Osteocyte (in vitro differentiated cells): Measurements from ENCODE around the gene AP2B1. TPM values are rescaled to one million over a fixed set of nuclear protein-coding genes. Genes with fewer than 3 reads are reported as not detected.
A peak's percentile ranks its signal among the peaks of the same experiment; 100 is the strongest.

Experiments
- DNase-seq: peaks from one replicate; pipeline ENCODE4 v3.0.0; 2021; ENCODE audit warnings: mixed read lengths; ENCODE audit not compliant: unreplicated experiment; ENCODE audit errors: extremely low spot score
- H3K27ac Mint-ChIP-seq: one replicate; pipeline ENCODE4 v1.8.0; 2021; ENCODE audit warnings: mild to moderate bottlenecking, mixed read lengths; ENCODE audit not compliant: unreplicated experiment
- H3K27me3 Mint-ChIP-seq: one replicate; pipeline ENCODE4 v1.8.0; 2021; ENCODE audit warnings: mixed read lengths; ENCODE audit not compliant: unreplicated experiment
- H3K36me3 Mint-ChIP-seq: one replicate; pipeline ENCODE4 v1.8.0; 2021; ENCODE audit warnings: mixed read lengths; ENCODE audit not compliant: unreplicated experiment
- H3K4me1 Mint-ChIP-seq: one replicate; pipeline ENCODE4 v1.8.0; 2021; ENCODE audit warnings: mixed read lengths; ENCODE audit not compliant: unreplicated experiment
- H3K4me3 Mint-ChIP-seq: one replicate; pipeline ENCODE4 v1.8.0; 2021; ENCODE audit warnings: mild to moderate bottlenecking, moderate library complexity, mixed read lengths; ENCODE audit not compliant: unreplicated experiment
- H3K9me3 Mint-ChIP-seq: one replicate; pipeline ENCODE4 v1.8.0; 2021; ENCODE audit warnings: mixed read lengths; ENCODE audit not compliant: unreplicated experiment
- total RNA-seq: library from RNA; stranded (reverse); gene quantifications from 2 replicates; pipeline ENCODE4 v1.2.1, GENCODE V29; 2021
- TF ChIP-seq, protein P1 (sequence below): fragments of 200-600 bp; sonication (generic); IDR thresholded peaks from 2 replicates; pipeline ENCODE4 v1.5.0; 2021; ENCODE audit warnings: antibody characterized with exemption, mild to moderate bottlenecking, moderate library complexity

The AP2B1 gene
- total RNA-seq, 1 donor from 2014 or later: 201 TPM

- H3K4me1 Mint-ChIP-seq: peaks cover 15% of the 10 kb centered on the region
- no peak overlapping the region for H3K4me3 Mint-ChIP-seq
- H3K36me3 Mint-ChIP-seq: peaks cover 42% of the 10 kb centered on the region
- no peak overlapping the region for H3K27ac Mint-ChIP-seq
- no peaks in the 10 kb centered on the region for H3K27me3 Mint-ChIP-seq
- TF ChIP-seq, protein P1, sequence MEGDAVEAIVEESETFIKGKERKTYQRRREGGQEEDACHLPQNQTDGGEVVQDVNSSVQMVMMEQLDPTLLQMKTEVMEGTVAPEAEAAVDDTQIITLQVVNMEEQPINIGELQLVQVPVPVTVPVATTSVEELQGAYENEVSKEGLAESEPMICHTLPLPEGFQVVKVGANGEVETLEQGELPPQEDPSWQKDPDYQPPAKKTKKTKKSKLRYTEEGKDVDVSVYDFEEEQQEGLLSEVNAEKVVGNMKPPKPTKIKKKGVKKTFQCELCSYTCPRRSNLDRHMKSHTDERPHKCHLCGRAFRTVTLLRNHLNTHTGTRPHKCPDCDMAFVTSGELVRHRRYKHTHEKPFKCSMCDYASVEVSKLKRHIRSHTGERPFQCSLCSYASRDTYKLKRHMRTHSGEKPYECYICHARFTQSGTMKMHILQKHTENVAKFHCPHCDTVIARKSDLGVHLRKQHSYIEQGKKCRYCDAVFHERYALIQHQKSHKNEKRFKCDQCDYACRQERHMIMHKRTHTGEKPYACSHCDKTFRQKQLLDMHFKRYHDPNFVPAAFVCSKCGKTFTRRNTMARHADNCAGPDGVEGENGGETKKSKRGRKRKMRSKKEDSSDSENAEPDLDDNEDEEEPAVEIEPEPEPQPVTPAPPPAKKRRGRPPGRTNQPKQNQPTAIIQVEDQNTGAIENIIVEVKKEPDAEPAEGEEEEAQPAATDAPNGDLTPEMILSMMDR: no peak
- peaks cover 5% of the 10 kb centered on the region for H3K9me3 Mint-ChIP-seq
- DNase-seq: no peak
These were observed 105.5 kb downstream of the AP2B1 start for GRCh38 chr17:35692512-35693210.

DNA sequence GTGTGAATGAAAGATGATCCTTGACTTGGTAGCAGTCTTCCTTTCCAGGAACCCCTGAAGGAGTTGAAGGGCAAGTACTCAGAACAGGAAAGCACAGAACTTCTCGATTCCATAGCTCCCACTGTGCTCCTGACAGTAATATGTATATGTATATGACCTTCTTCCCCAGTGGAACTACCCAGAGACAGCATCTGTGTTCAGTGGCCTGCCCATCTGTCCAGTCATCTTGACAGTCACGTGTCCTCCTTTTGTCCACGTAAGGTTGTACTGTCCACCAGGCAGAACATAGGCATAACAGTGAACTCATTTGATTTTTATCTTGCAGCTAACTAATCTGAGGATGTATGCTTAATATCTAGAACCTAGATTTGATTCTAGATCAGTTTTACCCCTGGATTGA is 106.5 kb downstream of the AP2B1 start:
- Mint-ChIP-seq H3K27me3 (no peaks in the 10 kb centered on the region), H3K9me3 (peaks cover 5% of the 10 kb centered on the region), H3K36me3 (peaks cover 32% of the 10 kb centered on the region), H3K4me1 (peaks cover 18% of the 10 kb centered on the region), H3K27ac (peak overlapping the region; percentile 50), H3K4me3 (no peak overlapping the region)
- TF ChIP-seq, protein P1: no peak
- no peak for DNase-seq

- DNase-seq: no peak
- Mint-ChIP-seq H3K4me3 (no peak overlapping the region), H3K27ac (no peak overlapping the region), H3K27me3 (no peaks in the 10 kb centered on the region), H3K9me3 (peaks cover 3% of the 10 kb centered on the region), H3K4me1 (peaks cover 18% of the 10 kb centered on the region), H3K36me3 (peaks cover 26% of the 10 kb centered on the region)
- TF ChIP-seq, protein P1: no peak
These were observed 107.8 kb downstream of the AP2B1 start for GRCh38 chr17:35694906-35695305.

DNA sequence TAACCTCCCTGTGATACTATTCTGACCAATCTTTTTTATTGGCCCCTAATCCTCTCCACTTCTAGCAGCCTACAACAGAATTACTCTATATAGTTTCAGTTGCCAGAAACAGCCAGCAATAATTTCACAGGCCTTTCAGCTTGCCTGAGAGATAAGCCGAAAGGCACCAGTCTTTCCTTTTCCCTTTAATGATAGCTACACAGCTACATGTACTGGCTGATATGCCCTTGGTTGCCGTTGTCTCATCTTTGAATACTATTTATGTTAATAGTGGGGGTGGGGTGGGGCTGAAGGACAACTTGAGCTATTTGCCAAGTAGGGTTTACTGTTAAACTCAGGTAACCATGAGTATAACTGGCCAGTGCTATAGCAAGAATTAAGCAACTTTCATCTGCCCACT is 108.5 kb downstream of the AP2B1 start:
- peaks cover 18% of the 10 kb centered on the region for H3K4me1 Mint-ChIP-seq
- no peak for DNase-seq
- H3K27me3 Mint-ChIP-seq: no peaks in the 10 kb centered on the region
- H3K36me3 Mint-ChIP-seq: peaks cover 20% of the 10 kb centered on the region
- no peaks in the 10 kb centered on the region for H3K9me3 Mint-ChIP-seq
- H3K27ac Mint-ChIP-seq: no peak overlapping the region
- TF ChIP-seq, protein P1: no peak
- no peak overlapping the region for H3K4me3 Mint-ChIP-seq

- Mint-ChIP-seq H3K9me3 (no peaks in the 10 kb centered on the region), H3K4me3 (no peak overlapping the region), H3K36me3 (peaks cover 20% of the 10 kb centered on the region), H3K27ac (no peak overlapping the region), H3K4me1 (peaks cover 26% of the 10 kb centered on the region), H3K27me3 (no peaks in the 10 kb centered on the region)
- no peak for DNase-seq
- TF ChIP-seq, protein P1: no peak
These were observed 111.7 kb downstream of the AP2B1 start for GRCh38 chr17:35698800-35699199.
